Islet precursor cell (in vitro differentiated cells): ENCODE results near the gene PKN2.

Experiments
- DNase-seq: peaks from one replicate; pipeline ENCODE4 v3.0.0-alpha.2; 2018

The PKN2 gene

GRCh38 chr1:88683541-88684481 lies at the start of gene PKN2:
TSS of gene PKN2 (plus strand) at chr1:88684273. CDS start at chr1:88684581, 308 bp downstream.
- peak; percentile 99 for DNase-seq

DNA sequence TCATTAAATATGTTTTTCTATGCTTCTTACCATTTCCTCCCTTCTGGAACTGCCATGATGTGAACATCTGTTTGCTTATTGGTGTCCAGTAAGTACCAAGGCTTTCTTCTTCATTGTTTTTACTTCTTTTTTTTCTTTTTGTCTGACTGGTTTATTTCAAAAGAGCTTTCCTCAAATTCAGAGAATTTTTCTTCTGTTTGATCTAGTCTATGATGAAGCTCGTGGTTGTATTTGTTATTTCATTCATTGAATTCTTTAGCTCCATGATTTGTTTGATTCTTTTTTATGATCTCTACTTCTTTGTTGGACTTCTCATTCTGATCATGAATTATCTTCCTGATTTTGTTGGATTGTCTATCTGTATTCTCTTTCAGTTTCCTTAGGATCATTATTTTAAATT lies 49.5 kb upstream of the PKN2 start:
- DNase-seq, result no peak

DNA sequence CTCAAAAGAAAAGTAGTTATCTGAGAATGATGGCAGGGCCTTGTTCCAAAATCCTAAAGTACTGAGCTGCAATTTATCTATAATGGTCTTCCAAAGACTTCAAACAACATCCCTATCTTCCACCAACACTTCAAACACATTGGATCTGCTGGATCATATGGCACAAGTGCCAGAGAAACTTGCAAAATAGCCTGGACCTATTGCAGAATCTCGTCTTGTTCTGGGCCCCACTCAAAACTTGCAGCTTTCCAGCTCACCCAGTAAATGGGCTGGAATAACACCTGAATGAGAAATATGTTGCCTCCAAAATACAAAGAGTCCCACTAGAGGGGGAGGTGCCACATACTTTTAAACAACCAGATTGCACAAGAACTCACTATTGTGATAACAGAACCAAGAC lies 44.0 kb upstream of the PKN2 start:
- no peak for DNase-seq

- DNase-seq, result no peak
These were observed 38.2 kb upstream of the PKN2 start for GRCh38 chr1:88645886-88646285.

DNA sequence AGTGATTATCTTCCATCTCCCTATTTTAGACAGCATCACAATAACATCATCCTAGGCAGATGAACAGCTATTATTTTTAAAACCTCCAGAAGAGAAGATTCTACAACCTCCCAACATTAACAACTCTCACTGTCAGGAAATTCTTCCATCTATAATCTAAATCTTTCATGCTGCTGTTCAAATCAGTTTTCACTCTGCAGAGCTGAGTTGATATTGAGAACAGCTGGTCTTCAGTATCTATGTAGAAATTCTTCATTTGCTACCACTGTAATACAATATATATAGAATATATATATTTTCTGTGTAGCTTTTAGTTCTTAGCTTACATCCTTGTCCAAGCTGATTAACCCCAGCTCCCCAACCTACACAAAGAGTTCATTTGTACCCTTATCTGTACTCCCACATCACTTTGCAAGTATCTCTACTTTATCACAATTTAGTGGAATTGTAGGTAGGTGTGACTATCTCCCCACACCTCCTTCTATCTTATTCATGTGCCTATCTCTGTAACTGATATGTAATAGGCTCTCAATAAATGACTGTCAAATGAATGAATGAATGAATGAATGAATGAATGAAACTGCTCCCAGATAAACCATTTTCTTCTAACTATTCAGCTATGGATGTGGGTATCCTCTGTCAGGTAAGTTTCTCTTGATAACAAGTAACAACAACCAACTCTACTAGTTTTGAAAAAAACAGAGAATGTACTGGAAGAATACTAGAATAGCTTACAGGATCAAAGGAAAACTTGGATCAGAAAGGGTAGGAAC lies 37.4 kb upstream of the PKN2 start:
- DNase-seq, result no peak

- no peak for DNase-seq
These were observed 36.8 kb upstream of the PKN2 start for GRCh38 chr1:88647249-88647645.

DNA sequence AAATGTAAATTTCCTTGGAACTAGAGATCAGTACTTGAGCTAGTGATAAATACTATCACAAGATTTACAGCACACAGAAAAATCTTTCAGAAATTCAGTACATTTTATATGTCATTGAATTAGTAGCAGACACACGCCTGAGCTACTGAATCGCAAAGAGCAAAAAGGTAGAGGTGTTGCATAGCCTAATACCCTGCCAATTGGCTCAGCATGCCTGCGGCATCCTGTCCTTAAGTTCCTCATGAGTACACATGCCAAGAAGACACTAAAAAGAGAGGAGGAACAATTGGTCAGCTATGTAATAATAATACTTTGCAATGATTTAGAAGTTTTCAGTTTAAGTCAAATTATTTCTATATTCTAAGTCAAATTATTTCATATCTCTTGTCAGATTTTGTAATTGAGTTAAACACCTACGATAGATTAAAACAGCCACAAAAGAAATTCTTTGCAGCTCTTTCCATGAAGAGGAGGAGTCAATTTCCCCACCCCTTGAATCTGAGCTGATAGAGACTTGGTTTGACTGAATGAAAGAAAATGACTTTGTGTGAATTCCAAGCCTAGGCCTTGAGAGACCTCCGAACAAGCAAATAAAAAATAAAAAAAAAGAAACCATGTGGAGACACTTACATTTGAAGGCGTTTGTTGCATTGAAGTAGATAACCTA lies 36.2 kb upstream of the PKN2 start:
- DNase-seq, result no peak

- DNase-seq, result no peak
These were observed 35.4 kb upstream of the PKN2 start for GRCh38 chr1:88648706-88649105.

GRCh38 chr1:88649932-88650331 lies 34.1 kb upstream of the PKN2 start:
- DNase-seq, result no peak

DNA sequence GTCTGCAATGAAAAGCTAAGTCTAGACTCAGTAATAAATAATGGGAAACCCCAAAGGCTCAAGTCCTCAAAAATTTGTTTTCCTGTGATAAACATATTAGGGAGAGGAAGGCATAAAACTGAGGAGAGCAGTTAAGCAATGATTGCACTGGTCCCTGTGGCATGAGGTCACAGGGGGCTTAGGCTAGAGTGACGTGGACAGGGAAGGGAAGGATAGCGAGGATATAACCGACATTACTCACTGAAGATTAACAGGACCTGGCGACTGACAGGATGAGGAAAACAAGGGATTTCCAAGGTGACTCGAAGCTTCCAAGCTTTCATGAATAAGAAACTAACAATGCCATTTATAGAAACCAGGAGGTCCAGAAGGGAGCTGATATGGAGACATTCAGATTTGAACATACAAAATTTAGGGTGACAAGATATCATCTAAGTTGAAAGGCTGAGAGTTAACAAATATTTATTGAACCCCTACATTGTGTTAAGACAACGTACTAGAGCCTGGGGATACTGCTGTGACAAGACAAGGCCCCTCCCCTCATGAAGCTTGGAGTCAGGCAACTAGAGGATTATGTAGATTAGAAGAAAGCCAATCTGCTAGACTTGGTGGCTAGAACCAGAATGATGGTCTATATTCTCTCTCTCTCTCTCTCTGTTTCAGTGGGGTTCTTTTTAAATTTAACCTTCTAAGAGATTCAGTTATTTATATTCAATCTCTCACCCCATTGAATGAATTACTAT lies 33.2 kb upstream of the PKN2 start:
- DNase-seq, result peak; percentile 60

- no peak for DNase-seq
These were observed 28.9 kb upstream of the PKN2 start for GRCh38 chr1:88655140-88655539.

GRCh38 chr1:88655685-88656299 lies 28.3 kb upstream of the PKN2 start:
- DNase-seq, result no peak

DNA sequence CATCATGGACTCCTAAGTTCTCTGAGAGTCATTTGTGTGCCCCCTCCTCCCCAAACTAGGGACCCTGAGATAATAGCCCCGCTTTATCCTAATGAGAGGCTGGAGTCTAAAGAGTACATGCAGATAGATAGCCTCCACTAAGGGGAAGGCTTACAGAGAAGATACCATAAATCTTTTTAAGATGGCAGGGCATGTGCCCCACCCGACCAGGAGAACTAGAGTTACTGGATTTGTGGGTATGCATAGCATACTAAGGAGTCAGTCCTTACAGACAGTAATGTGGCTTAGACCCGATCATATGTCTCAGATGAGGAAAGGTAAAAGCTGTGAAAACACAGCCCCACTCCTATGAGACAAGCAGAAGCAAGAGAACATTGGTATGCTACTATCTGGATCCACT lies 25.7 kb upstream of the PKN2 start:
- DNase-seq, result peak; percentile 65

GRCh38 chr1:88659552-88659951 lies 24.5 kb upstream of the PKN2 start:
- no peak for DNase-seq

DNA sequence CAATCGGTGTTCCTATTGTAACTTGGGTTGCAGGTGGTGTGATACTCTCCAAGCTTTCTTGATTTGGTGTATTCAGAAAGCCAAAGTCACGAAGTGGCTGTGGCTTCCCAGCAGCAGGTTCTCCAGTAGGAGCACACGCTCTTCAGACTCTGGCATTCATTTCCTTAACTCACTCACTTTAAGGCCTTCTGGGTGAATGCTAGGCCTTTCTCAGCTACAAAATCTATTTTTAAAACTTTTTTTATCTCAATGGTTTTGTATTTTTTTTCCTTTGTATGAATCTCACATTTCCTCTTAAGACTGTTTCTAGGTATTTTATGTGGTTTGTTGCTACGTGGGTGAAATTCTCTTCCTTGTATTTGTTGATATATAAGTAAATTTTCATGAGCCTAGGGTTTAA lies 22.9 kb upstream of the PKN2 start:
- DNase-seq, result no peak

DNA sequence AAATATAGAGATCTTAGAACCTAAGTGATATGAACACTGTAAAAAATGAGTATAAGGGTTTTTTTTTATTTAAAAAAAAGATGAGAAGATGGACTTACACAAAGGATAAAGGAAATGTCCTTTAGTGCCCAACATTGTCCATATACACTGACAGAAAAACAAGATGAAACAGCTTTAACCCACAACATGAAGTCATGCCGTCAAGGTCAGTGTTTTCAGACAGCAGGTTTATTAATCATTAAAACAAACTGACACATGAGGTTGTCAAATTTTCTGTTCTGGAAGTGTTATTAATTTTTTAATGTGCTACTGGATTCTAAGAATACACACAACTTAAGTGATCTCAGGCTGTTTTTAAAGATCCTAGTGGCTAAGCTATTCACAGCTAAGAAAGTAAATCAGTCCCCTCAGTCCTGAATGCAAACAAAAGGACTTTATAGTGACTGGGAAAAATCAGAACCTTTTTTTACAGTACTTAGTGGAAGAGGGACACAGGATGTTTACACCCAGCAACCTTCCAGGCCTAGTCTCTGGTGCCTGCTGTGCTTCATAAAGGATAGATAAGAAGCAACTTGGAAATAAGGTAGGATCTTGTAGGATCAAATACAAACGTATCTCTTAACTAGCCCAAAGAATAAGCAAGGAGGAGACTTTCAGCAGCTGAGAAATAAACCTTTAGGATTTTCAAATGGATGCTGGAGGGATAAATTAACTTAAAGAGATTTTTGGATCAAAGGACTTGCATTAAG lies 21.9 kb upstream of the PKN2 start:
- no peak for DNase-seq

GRCh38 chr1:88662723-88663122 lies 21.4 kb upstream of the PKN2 start:
- no peak for DNase-seq

DNA sequence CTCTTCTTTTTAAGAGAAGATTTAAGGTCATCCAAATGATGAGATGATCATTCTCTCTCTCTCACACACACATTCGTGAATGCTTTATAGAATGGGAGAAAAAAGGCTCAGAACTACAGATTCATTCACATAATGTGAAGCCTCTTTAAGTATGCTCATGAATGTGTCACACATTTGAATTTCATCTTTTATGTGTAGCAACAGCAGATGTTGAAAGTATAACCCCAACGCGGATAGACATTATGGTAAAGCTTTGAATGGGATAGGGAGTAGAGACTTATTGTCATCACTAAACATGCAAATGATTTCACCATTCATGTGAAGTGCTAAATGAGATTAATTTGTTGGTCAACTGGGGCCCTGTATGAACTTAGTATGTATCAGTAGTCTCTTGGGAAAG lies 15.7 kb upstream of the PKN2 start:
- DNase-seq, result no peak

GRCh38 chr1:88670462-88670861 lies 13.6 kb upstream of the PKN2 start:
- DNase-seq, result no peak

DNA sequence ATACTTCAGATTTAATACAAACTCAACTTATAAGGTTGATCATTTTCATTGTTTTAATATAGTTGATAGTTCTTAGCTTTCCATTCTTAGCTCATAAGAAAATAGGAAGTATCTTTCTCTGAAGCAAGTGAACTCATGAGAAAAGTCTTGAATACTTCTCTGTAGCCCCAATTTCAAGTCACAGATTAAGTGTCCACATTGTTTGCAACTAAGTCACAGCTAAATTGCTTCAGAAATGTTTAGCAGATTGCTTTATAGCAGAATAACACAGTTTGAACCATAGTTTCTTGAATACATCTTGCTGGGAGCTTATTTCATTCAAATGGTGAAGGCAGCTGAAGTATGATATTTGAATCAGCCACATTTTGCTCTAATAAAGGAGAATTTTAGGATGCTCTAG lies 10.6 kb upstream of the PKN2 start:
- no peak for DNase-seq

- DNase-seq, result no peak
These were observed 5.7 kb upstream of the PKN2 start for GRCh38 chr1:88678405-88678804.

GRCh38 chr1:88680471-88680870 lies 3.6 kb upstream of the PKN2 start:
- no peak for DNase-seq
